Heart right ventricle (tissue), 16 donors: ENCODE measurements around the gene DLG5. TPM values are rescaled to one million over a fixed set of nuclear protein-coding genes. Genes with fewer than 3 reads are reported as not detected.

ENCODE experiments used
- ATAC-seq, 8 donors: fragments of 200-7000 bp; cut with Tn5 transposase; one replicate each; pipeline ENCODE4 v1.9.1; 2020; ENCODE audit warnings: mild to moderate bottlenecking in 8 of 8, moderate library complexity in 8 of 8, moderate number of reproducible peaks in 1 of 8
- DNase-seq, 2 donors: peaks; one replicate each; pipeline ENCODE4 v3.0.0-alpha.2; 2020
- H3K27ac ChIP-seq, 10 donors: fragments of 200-600 bp; sonication (generic) in 2 of 10; one replicate each; pipeline versions ENCODE4 v1.5.0 to v1.8.0; 2020 to 2022; ENCODE audit warnings: mild to moderate bottlenecking in 3 of 10
- H3K27me3 ChIP-seq, 7 donors: fragments of 200-600 bp; one replicate each; pipeline ENCODE4 v1.8.0; 2021 to 2022; ENCODE audit warnings: mild to moderate bottlenecking in 2 of 7
- H3K36me3 ChIP-seq, 9 donors: fragments of 200-600 bp; sonication (generic) in 1 of 9; one replicate each; pipeline versions ENCODE4 v1.5.0 to v1.8.0; 2020 to 2022; ENCODE audit warnings: mild to moderate bottlenecking in 2 of 9
- H3K4me1 ChIP-seq, 9 donors: fragments of 200-600 bp; sonication (generic) in 1 of 9; one replicate each; pipeline versions ENCODE4 v1.5.0 to v1.8.0; 2020 to 2022; ENCODE audit warnings: mild to moderate bottlenecking in 4 of 9
- H3K4me3 ChIP-seq, 10 donors: fragments of 200-600 bp; sonication (generic) in 2 of 10; one replicate each; pipeline versions ENCODE4 v1.5.0 to v1.8.0; 2020 to 2022; ENCODE audit warnings: mild to moderate bottlenecking in 7 of 10, moderate library complexity in 2 of 10
- H3K9me3 ChIP-seq, 11 donors: fragments of 200-600 bp in 10 of 11; sonication (generic) in 2 of 11; one replicate each; pipeline versions ENCODE4 v1.5.0 to v1.8.0; 2013 to 2022; ENCODE audit warnings: mild to moderate bottlenecking in 2 of 11, control low read depth in 1 of 11, moderate library complexity in 1 of 11
- CTCF ChIP-seq, 9 donors: fragments of 200-600 bp; sonication (generic) in 2 of 9; IDR thresholded peaks; one replicate each; pipeline versions ENCODE4 v1.5.0 to v1.8.0; 2021 to 2022; ENCODE audit warnings: antibody characterized with exemption in 9 of 9, mild to moderate bottlenecking in 5 of 9, moderate library complexity in 1 of 9
- WGBS, 2 donors: extraction: QIAGEN DNeasy Blood & Tissue Kit; methylation state at CpG; one replicate each; pipeline ENCODE4 v1.1.7; 2013; ENCODE audit warnings: inconsistent platforms in 1 of 2; 5-methylcytosine and 5-hydroxymethylcytosine counted together
- intact Hi-C, 10 donors: fragments of 100-400 bp; cut with DNase I; formaldehyde crosslinking; loops; one replicate each; pipeline versions ENCODE4 v1.11.1 to v1.14.2; 2022
- polyA plus RNA-seq, 2 donors: library from polyadenylated mRNA; stranded (reverse); fragments of 200-250 nt; gene quantifications; one replicate each; pipeline ENCODE4 v1.2.3, GENCODE V29; 2013
- total RNA-seq, 10 donors: library from RNA; stranded (reverse); fragmentation: NEBNext Ultra II Directional in 3 of 10; extraction: Animal tissue kit (Norgen Biotek cat#: 25700) in 3 of 10; gene quantifications; one replicate each; pipeline versions ENCODE4 v1.2.1 to v1.2.4, GENCODE V29; 2021 to 2023
- donor health status: Arrhythmogenic right ventricular cardiomyopathy.
- donor health status: ischemic (EF 13 %, LVEDD 7.1; RV severe dilation, severe dysfunction).
- donor health status: healthy with polysubstance abuse.
- donor health status: DM: no; HTN: yes; CAD: no.
- donor health status: DM: no; HTN: no; CAD: no.
- donor health status: ischemic (EF 25% LVEDD 6.9; RV normal size, moderate dysfunction).
- donor health status: ischemic (EF 25% LVEDD 5.7; RV mildly dilated, moderate dysfunction).
- donor health status: healthy.
- donor health status: DM: yes; HTN: yes; CAD: no.
- donor health status: Ischemic cardiomyopathy.
- donor health status: ischemic (EF 35%, LVEDD 5.7; RV mildly dilated, moderate dysfunction).
- donor health status: nonischemic (EF 11% LVEDD 7.7; RV severe dilation, severe dysfunction).
- donor health status: DM: yes; HTN: yes; CAD: no.
- donor health status: PGD.
- donor health status: ischemic (EF 29% LVEDD 5.4; RV normal size, mild dysfunction).
- donor health status: nonischemic (EF 23%, LVEDD 6.1; RV moderate dilation, normal function).

Gene DLG5
- total and polyA plus RNA-seq, 12 donors = 5.0 to 14.1 (median 10.8) TPM

GRCh38 chr10:77887631-77888355 is 38.8 kb downstream of the DLG5 start:
- ATAC-seq = peak in 4 of 8 donors; percentile 11 to 41 (median 24)
- no peak for DNase-seq
- Histone ChIP-seq H3K36me3 (no peaks in the 10 kb centered on the region), H3K4me1 (peaks cover 7 to 48% (median 25%) of the 10 kb centered on the region in 9 donors), H3K27me3 (no peaks in the 10 kb centered on the region), H3K27ac (peak overlapping the region in 6 of 10 donors; percentile 14 to 59 (median 42)), H3K9me3 (no peaks in the 10 kb centered on the region), H3K4me3 (peak overlapping the region in 5 of 10 donors; percentile 0 to 28 (median 10))
- no peak for TF ChIP-seq CTCF (IDR thresholded peaks at IDR 0.05)
- intact Hi-C loops = no loop called here
- 46 to 48% methylated on average over 11 of the region's 11 CpGs for WGBS, 2 donors

GRCh38 chr10:77886795-77887355 is 39.7 kb downstream of the DLG5 start:
- H3K36me3 ChIP-seq = no peaks in the 10 kb centered on the region
- H3K27ac ChIP-seq = peak overlapping the region in 4 of 10 donors; percentile 35 to 59 (median 43)
- no peak for ATAC-seq
- WGBS, 2 donors = 89 to 92% methylated on average over 4 of the region's 4 CpGs
- no peak for TF ChIP-seq CTCF (IDR thresholded peaks at IDR 0.05)
- H3K9me3 ChIP-seq = no peaks in the 10 kb centered on the region
- peaks cover 7 to 45% (median 23%) of the 10 kb centered on the region in 9 donors for H3K4me1 ChIP-seq
- DNase-seq = no peak
- no peak overlapping the region for H3K4me3 ChIP-seq
- no peaks in the 10 kb centered on the region for H3K27me3 ChIP-seq
- intact Hi-C loops = no loop called here

GRCh38 chr10:77884181-77884580 is 42.4 kb downstream of the DLG5 start:
- DNase-seq = no peak
- Histone ChIP-seq H3K27ac (no peak overlapping the region), H3K9me3 (no peaks in the 10 kb centered on the region), H3K4me1 (peaks cover 6 to 49% (median 20%) of the 10 kb centered on the region in 9 donors), H3K36me3 (no peaks in the 10 kb centered on the region), H3K4me3 (no peak overlapping the region), H3K27me3 (no peaks in the 10 kb centered on the region)
- WGBS, 2 donors = 94 to 95% methylated on average over 7 of the region's 7 CpGs
- no peak for ATAC-seq
- TF ChIP-seq CTCF (IDR thresholded peaks at IDR 0.05) = no peak
- intact Hi-C loops = no loop called here

GRCh38 chr10:77881636-77882035 is 44.9 kb downstream of the DLG5 start:
- Histone ChIP-seq H3K36me3 (no peaks in the 10 kb centered on the region), H3K4me3 (no peak overlapping the region), H3K4me1 (peaks cover 10 to 44% (median 15%) of the 10 kb centered on the region in 9 donors), H3K27me3 (no peaks in the 10 kb centered on the region), H3K9me3 (no peaks in the 10 kb centered on the region), H3K27ac (no peak overlapping the region)
- no peak for TF ChIP-seq CTCF (IDR thresholded peaks at IDR 0.05)
- 82 to 89% methylated on average over 4 of the region's 4 CpGs for WGBS, 2 donors
- DNase-seq (no peak), ATAC-seq (no peak)
- intact Hi-C loops = no loop called here
